ENCODE measurements around the gene LRRC2. TPM values are rescaled to one million over a fixed set of nuclear protein-coding genes. Genes with fewer than 3 reads are reported as not detected.

The LRRC2 gene
- total and polyA plus RNA-seq, 2 donors (not counting 1 experiment from before 2014, with no cell fraction given), result 3.8 to 6.0 TPM

GRCh38 chr3:46468753-46469600 lies 97.1 kb downstream of the LRRC2 start:
- DNase-seq (ENCODE audit: low read depth in 2 of 2), result no peak
- no peak overlapping the region for H3K9ac ChIP-seq (ENCODE audit: insufficient read depth, low read length)
- no peak overlapping the region for H2AFZ ChIP-seq (ENCODE audit: low read length)
- no peaks in the 10 kb centered on the region for H3K36me3 ChIP-seq (ENCODE audit: control insufficient read depth, insufficient read depth, low read length)
- peaks cover 35% of the 10 kb centered on the region for H3K27me3 ChIP-seq (ENCODE audit: control insufficient read depth, insufficient read depth, low read length)
- no peaks in the 10 kb centered on the region for H3K4me1 ChIP-seq (ENCODE audit: control insufficient read depth, extremely low read depth, insufficient read depth, low read length)
- H3K4me3 ChIP-seq (replicated peaks in 1 of 4; ENCODE audit: control extremely low read depth in 1 of 4, insufficient read depth in 1 of 4, low read depth in 3 of 4, low read length in 4 of 4), result no peak overlapping the region
- H4K20me1 ChIP-seq (ENCODE audit: control insufficient read depth, extremely low read depth, insufficient read depth, low read length), result no peaks in the 10 kb centered on the region
- no peak overlapping the region for H3K4me2 ChIP-seq (ENCODE audit: extremely low read depth, insufficient read depth, low read length)
- no peak for TF ChIP-seq CTCF (conservative IDR thresholded peaks at IDR 0.05 in 1 of 2, IDR thresholded peaks at IDR 0.05 in 1 of 2; ENCODE audit: low read depth in 1 of 2, low read length in 2 of 2)
- no peak for TF ChIP-seq EZH2 (IDR thresholded peaks at IDR 0.05; ENCODE audit: low read length, missing control alignments)
- H3K9me3 ChIP-seq (ENCODE audit: control insufficient read depth, insufficient read depth, low read depth, low read length), result no peaks in the 10 kb centered on the region
- no peaks in the 10 kb centered on the region for H3K79me2 ChIP-seq (ENCODE audit: control insufficient read depth, insufficient read depth, low read length)
- no peak overlapping the region for H3K27ac ChIP-seq (ENCODE audit: insufficient read depth, low read length)

GRCh38 chr3:46467562-46467961 lies 98.5 kb downstream of the LRRC2 start:
- TF ChIP-seq CTCF (conservative IDR thresholded peaks at IDR 0.05 in 1 of 2, IDR thresholded peaks at IDR 0.05 in 1 of 2; ENCODE audit: low read depth in 1 of 2, low read length in 2 of 2) (no peak), EZH2 (IDR thresholded peaks at IDR 0.05; ENCODE audit: low read length, missing control alignments) (no peak)
- no peak for DNase-seq (ENCODE audit: low read depth in 2 of 2)
- Histone ChIP-seq H3K4me2 (ENCODE audit: extremely low read depth, insufficient read depth, low read length) (no peak overlapping the region), H3K9ac (ENCODE audit: insufficient read depth, low read length) (no peak overlapping the region), H3K27ac (ENCODE audit: insufficient read depth, low read length) (no peak overlapping the region), H3K27me3 (ENCODE audit: control insufficient read depth, insufficient read depth, low read length) (peaks cover 34% of the 10 kb centered on the region), H3K4me3 (replicated peaks in 1 of 4; ENCODE audit: control extremely low read depth in 1 of 4, insufficient read depth in 1 of 4, low read depth in 3 of 4, low read length in 4 of 4) (no peak overlapping the region), H2AFZ (ENCODE audit: low read length) (no peak overlapping the region), H3K4me1 (ENCODE audit: control insufficient read depth, extremely low read depth, insufficient read depth, low read length) (no peaks in the 10 kb centered on the region), H3K36me3 (ENCODE audit: control insufficient read depth, insufficient read depth, low read length) (no peaks in the 10 kb centered on the region), H3K9me3 (ENCODE audit: control insufficient read depth, insufficient read depth, low read depth, low read length) (no peaks in the 10 kb centered on the region), H4K20me1 (ENCODE audit: control insufficient read depth, extremely low read depth, insufficient read depth, low read length) (no peaks in the 10 kb centered on the region), H3K79me2 (ENCODE audit: control insufficient read depth, insufficient read depth, low read length) (no peaks in the 10 kb centered on the region)

- no peaks in the 10 kb centered on the region for H3K4me1 ChIP-seq (ENCODE audit: control insufficient read depth, extremely low read depth, insufficient read depth, low read length)
- no peak for DNase-seq (ENCODE audit: low read depth in 2 of 2)
- no peak overlapping the region for H3K4me2 ChIP-seq (ENCODE audit: extremely low read depth, insufficient read depth, low read length)
- H4K20me1 ChIP-seq (ENCODE audit: control insufficient read depth, extremely low read depth, insufficient read depth, low read length), result no peaks in the 10 kb centered on the region
- no peak for TF ChIP-seq CTCF (conservative IDR thresholded peaks at IDR 0.05 in 1 of 2, IDR thresholded peaks at IDR 0.05 in 1 of 2; ENCODE audit: low read depth in 1 of 2, low read length in 2 of 2)
- TF ChIP-seq EZH2 (IDR thresholded peaks at IDR 0.05; ENCODE audit: low read length, missing control alignments), result no peak
- H3K79me2 ChIP-seq (ENCODE audit: control insufficient read depth, insufficient read depth, low read length), result no peaks in the 10 kb centered on the region
- no peak overlapping the region for H2AFZ ChIP-seq (ENCODE audit: low read length)
- H3K36me3 ChIP-seq (ENCODE audit: control insufficient read depth, insufficient read depth, low read length), result no peaks in the 10 kb centered on the region
- no peak overlapping the region for H3K4me3 ChIP-seq (replicated peaks in 1 of 4; ENCODE audit: control extremely low read depth in 1 of 4, insufficient read depth in 1 of 4, low read depth in 3 of 4, low read length in 4 of 4)
- H3K27ac ChIP-seq (ENCODE audit: insufficient read depth, low read length), result no peak overlapping the region
- H3K27me3 ChIP-seq (ENCODE audit: control insufficient read depth, insufficient read depth, low read length), result peaks cover 32% of the 10 kb centered on the region
- no peaks in the 10 kb centered on the region for H3K9me3 ChIP-seq (ENCODE audit: control insufficient read depth, insufficient read depth, low read depth, low read length)
- no peak overlapping the region for H3K9ac ChIP-seq (ENCODE audit: insufficient read depth, low read length)
Measured at GRCh38 chr3:46466871-46467403, 99.2 kb downstream of the LRRC2 start.
